Measurements from ENCODE around the gene PTGER2.
A peak's percentile ranks its signal among the peaks of the same experiment; 100 is the strongest.

Gene PTGER2

DNA sequence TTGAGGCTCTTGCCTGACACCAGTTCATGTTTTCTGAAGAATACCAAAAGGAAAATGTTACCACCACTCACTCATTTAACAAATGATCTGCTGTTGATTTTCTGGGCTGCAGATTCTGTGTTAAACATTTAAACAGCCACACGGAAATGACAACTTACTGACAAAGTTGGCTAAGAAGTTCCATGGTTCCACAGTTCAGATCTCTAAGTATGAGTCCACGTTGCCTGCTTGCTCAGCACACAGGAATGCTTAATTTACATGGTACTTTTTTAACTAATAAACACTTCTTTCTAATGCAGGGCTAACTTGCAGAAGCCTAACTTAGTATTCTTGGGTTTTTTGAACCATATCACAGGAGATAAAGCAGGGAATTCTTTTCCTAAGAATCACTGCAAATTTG lies 34.7 kb downstream of the PTGER2 start:
- H3K9me3 ChIP-seq (ENCODE audit: insufficient read depth, low read length, severe bottlenecking): no peaks in the 10 kb centered on the region
- ATAC-seq (ENCODE audit: insufficient read depth, low read depth) (no peak), DNase-seq (no peak)
- H3K27ac ChIP-seq (ENCODE audit: low read length): no peak overlapping the region
- TF ChIP-seq, protein P1, sequence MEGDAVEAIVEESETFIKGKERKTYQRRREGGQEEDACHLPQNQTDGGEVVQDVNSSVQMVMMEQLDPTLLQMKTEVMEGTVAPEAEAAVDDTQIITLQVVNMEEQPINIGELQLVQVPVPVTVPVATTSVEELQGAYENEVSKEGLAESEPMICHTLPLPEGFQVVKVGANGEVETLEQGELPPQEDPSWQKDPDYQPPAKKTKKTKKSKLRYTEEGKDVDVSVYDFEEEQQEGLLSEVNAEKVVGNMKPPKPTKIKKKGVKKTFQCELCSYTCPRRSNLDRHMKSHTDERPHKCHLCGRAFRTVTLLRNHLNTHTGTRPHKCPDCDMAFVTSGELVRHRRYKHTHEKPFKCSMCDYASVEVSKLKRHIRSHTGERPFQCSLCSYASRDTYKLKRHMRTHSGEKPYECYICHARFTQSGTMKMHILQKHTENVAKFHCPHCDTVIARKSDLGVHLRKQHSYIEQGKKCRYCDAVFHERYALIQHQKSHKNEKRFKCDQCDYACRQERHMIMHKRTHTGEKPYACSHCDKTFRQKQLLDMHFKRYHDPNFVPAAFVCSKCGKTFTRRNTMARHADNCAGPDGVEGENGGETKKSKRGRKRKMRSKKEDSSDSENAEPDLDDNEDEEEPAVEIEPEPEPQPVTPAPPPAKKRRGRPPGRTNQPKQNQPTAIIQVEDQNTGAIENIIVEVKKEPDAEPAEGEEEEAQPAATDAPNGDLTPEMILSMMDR (IDR thresholded peaks at IDR 0.05; ENCODE audit: borderline replicate concordance, extremely low read depth, low read length, poor library complexity, severe bottlenecking): no peak
- TF ChIP-seq EZH2 (IDR thresholded peaks at IDR 0.05; ENCODE audit: borderline replicate concordance, low read depth, low read length, severe bottlenecking): no peak
- H3K4me1 ChIP-seq (ENCODE audit: insufficient read depth, low read length): peaks cover 48% of the 10 kb centered on the region
- no peak overlapping the region for H3K4me2 ChIP-seq (ENCODE audit: insufficient read depth, low read length)
- H3K27me3 ChIP-seq (ENCODE audit: insufficient read depth, low read length, poor library complexity): no peaks in the 10 kb centered on the region
- H3K4me3 ChIP-seq (ENCODE audit: low read depth in 1 of 2, low read length in 2 of 2): no peak overlapping the region
- no peak overlapping the region for H3K9ac ChIP-seq (ENCODE audit: low read depth, low read length)
- H3K36me3 ChIP-seq (ENCODE audit: insufficient read depth, low read length): no peaks in the 10 kb centered on the region
- H2AFZ ChIP-seq (ENCODE audit: low read depth, low read length): peak overlapping the region; percentile 38; the same call in 1 of the 2 replicates
- no peaks in the 10 kb centered on the region for H4K20me1 ChIP-seq (ENCODE audit: insufficient read depth, low read length)
- no peaks in the 10 kb centered on the region for H3K79me2 ChIP-seq (ENCODE audit: insufficient read depth, low read length)

GRCh38 chr14:52349731-52350130 lies 35.6 kb downstream of the PTGER2 start:
- H3K4me2 ChIP-seq (ENCODE audit: insufficient read depth, low read length): no peak overlapping the region
- ATAC-seq (ENCODE audit: insufficient read depth, low read depth): no peak
- H3K27ac ChIP-seq (ENCODE audit: low read length): peak overlapping the region; percentile 47
- no peaks in the 10 kb centered on the region for H3K36me3 ChIP-seq (ENCODE audit: insufficient read depth, low read length)
- no peak overlapping the region; the same call in 1 of the 2 replicates for H2AFZ ChIP-seq (ENCODE audit: low read depth, low read length)
- DNase-seq: no peak
- H3K9ac ChIP-seq (ENCODE audit: low read depth, low read length): no peak overlapping the region
- no peaks in the 10 kb centered on the region for H4K20me1 ChIP-seq (ENCODE audit: insufficient read depth, low read length)
- TF ChIP-seq, protein P1 (IDR thresholded peaks at IDR 0.05; ENCODE audit: borderline replicate concordance, extremely low read depth, low read length, poor library complexity, severe bottlenecking): no peak
- no peak for TF ChIP-seq EZH2 (IDR thresholded peaks at IDR 0.05; ENCODE audit: borderline replicate concordance, low read depth, low read length, severe bottlenecking)
- no peaks in the 10 kb centered on the region for H3K27me3 ChIP-seq (ENCODE audit: insufficient read depth, low read length, poor library complexity)
- no peaks in the 10 kb centered on the region for H3K79me2 ChIP-seq (ENCODE audit: insufficient read depth, low read length)
- H3K4me3 ChIP-seq (ENCODE audit: low read depth in 1 of 2, low read length in 2 of 2): no peak overlapping the region
- H3K9me3 ChIP-seq (ENCODE audit: insufficient read depth, low read length, severe bottlenecking): no peaks in the 10 kb centered on the region
- H3K4me1 ChIP-seq (ENCODE audit: insufficient read depth, low read length): peaks cover 58% of the 10 kb centered on the region

DNA sequence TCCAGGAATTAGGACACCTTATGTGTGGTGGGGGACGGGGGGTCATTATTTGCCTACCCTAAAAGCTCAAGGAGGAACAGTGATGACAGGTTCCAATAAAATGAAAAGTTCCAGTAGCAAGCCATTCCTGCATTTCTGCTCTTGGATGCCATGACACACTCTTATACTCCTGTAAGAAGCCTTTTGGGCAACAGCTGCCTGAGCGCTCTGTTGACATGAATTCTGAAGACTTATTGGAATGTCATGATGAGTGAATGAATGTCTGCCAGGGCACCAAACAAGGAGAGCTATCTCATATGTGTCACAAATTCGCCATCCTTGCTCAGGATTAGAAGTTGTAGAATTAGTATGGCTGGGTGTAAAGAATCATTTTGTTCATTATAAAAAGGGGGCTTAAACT lies 36.3 kb downstream of the PTGER2 start:
- Histone ChIP-seq H3K4me1 (ENCODE audit: insufficient read depth, low read length) (peaks cover 65% of the 10 kb centered on the region), H3K79me2 (ENCODE audit: insufficient read depth, low read length) (no peaks in the 10 kb centered on the region), H3K4me2 (ENCODE audit: insufficient read depth, low read length) (no peak overlapping the region), H3K27ac (ENCODE audit: low read length) (peak overlapping the region; percentile 83), H3K36me3 (ENCODE audit: insufficient read depth, low read length) (no peaks in the 10 kb centered on the region), H3K9me3 (ENCODE audit: insufficient read depth, low read length, severe bottlenecking) (no peaks in the 10 kb centered on the region), H4K20me1 (ENCODE audit: insufficient read depth, low read length) (no peaks in the 10 kb centered on the region), H3K27me3 (ENCODE audit: insufficient read depth, low read length, poor library complexity) (no peaks in the 10 kb centered on the region), H3K4me3 (ENCODE audit: low read depth in 1 of 2, low read length in 2 of 2) (no peak overlapping the region), H2AFZ (ENCODE audit: low read depth, low read length) (no peak overlapping the region), H3K9ac (ENCODE audit: low read depth, low read length) (0 out of 2 replicates have a peak overlapping the region, but pooled peaks have one; percentile 49)
- DNase-seq (no peak), ATAC-seq (ENCODE audit: insufficient read depth, low read depth) (no peak)
- TF ChIP-seq, protein P1 (IDR thresholded peaks at IDR 0.05; ENCODE audit: borderline replicate concordance, extremely low read depth, low read length, poor library complexity, severe bottlenecking): no peak
- no peak for TF ChIP-seq EZH2 (IDR thresholded peaks at IDR 0.05; ENCODE audit: borderline replicate concordance, low read depth, low read length, severe bottlenecking)
